HEK293 (cell line): ENCODE data around the gene EVI5L.

Experiments used
- GLI4 ChIP-seq: fragments of 450-650 bp; formaldehyde crosslinking; IDR thresholded peaks from 2 replicates; pipeline ENCODE4 v1.5.1; 2016; ENCODE audit warnings: missing biosample characterization, missing genetic modification characterization
- KLF7 ChIP-seq: fragments of 450-650 bp; formaldehyde crosslinking; IDR thresholded peaks from 2 replicates; pipeline ENCODE4 v1.5.1; 2016; ENCODE audit warnings: missing biosample characterization, missing genetic modification characterization, borderline replicate concordance
- OSR2 ChIP-seq: fragments of 450-650 bp; formaldehyde crosslinking; IDR thresholded peaks from 2 replicates; pipeline ENCODE4 v1.5.1; 2016; ENCODE audit warnings: missing biosample characterization, missing genetic modification characterization
- OVOL3 ChIP-seq: fragments of 450-650 bp; formaldehyde crosslinking; IDR thresholded peaks from 2 replicates; pipeline ENCODE4 v1.5.1; 2016; ENCODE audit warnings: missing biosample characterization, missing genetic modification characterization
- PRDM4 ChIP-seq: fragments of 450-650 bp; formaldehyde crosslinking; IDR thresholded peaks from 2 replicates; pipeline ENCODE4 v1.5.1; 2017; ENCODE audit warnings: missing biosample characterization, missing genetic modification characterization
- REPIN1 ChIP-seq: fragments of 450-650 bp; formaldehyde crosslinking; IDR thresholded peaks from 2 replicates; pipeline ENCODE4 v1.5.1; 2017; ENCODE audit warnings: missing biosample characterization, missing genetic modification characterization, low read depth
- SP7 ChIP-seq: fragments of 450-650 bp; formaldehyde crosslinking; IDR thresholded peaks from 2 replicates; pipeline ENCODE4 v1.5.1; 2016; ENCODE audit warnings: missing biosample characterization, missing genetic modification characterization
- ZBTB11 ChIP-seq: fragments of 450-650 bp; formaldehyde crosslinking; conservative IDR thresholded peaks from 2 replicates; pipeline ENCODE4 v1.5.1; 2016; ENCODE audit warnings: low read depth, missing biosample characterization, missing genetic modification characterization
- ZBTB49 ChIP-seq: fragments of 450-650 bp; formaldehyde crosslinking; IDR thresholded peaks from 2 replicates; pipeline ENCODE4 v1.5.1; 2016; ENCODE audit warnings: missing biosample characterization, missing genetic modification characterization, low read depth
- ZNF114 ChIP-seq: fragments of 450-650 bp; formaldehyde crosslinking; IDR thresholded peaks from 2 replicates; pipeline ENCODE4 v1.5.0; 2017; ENCODE audit warnings: missing biosample characterization, missing genetic modification characterization
- ZNF121 ChIP-seq: fragments of 450-650 bp; formaldehyde crosslinking; IDR thresholded peaks from 2 replicates; pipeline ENCODE4 v1.5.1; 2016; ENCODE audit warnings: missing biosample characterization, missing genetic modification characterization
- ZNF175 ChIP-seq: fragments of 450-650 bp; formaldehyde crosslinking; IDR thresholded peaks from 2 replicates; pipeline ENCODE4 v1.5.1; 2016; ENCODE audit warnings: missing biosample characterization, missing genetic modification characterization
- ZNF184 ChIP-seq: fragments of 450-650 bp; IDR thresholded peaks from 2 replicates; pipeline ENCODE4 v1.5.1; 2018; ENCODE audit warnings: missing biosample characterization, mild to moderate bottlenecking, missing genetic modification characterization
- ZNF214 ChIP-seq: fragments of 450-650 bp; formaldehyde crosslinking; IDR thresholded peaks from 2 replicates; pipeline ENCODE4 v1.5.1; 2017; ENCODE audit warnings: missing biosample characterization, mild to moderate bottlenecking, missing genetic modification characterization, borderline replicate concordance
- ZNF274 ChIP-seq, 2 experiments: fragments of 200-500 bp in 1 of 2; fragments of 450-650 bp in 1 of 2; sonication (Bioruptor generic) in 1 of 2; formaldehyde crosslinking in 1 of 2; IDR thresholded peaks; 2 replicates each; pipeline versions ENCODE4 v1.5.1 to v1.6.1; 2014 to 2016; ENCODE audit warnings: borderline replicate concordance in 1 of 2, inconsistent platforms in 1 of 2, low read length in 1 of 2, missing biosample characterization in 1 of 2, missing genetic modification characterization in 1 of 2
- ZNF354C ChIP-seq: fragments of 450-650 bp; formaldehyde crosslinking; IDR thresholded peaks from 2 replicates; pipeline ENCODE4 v1.5.1; 2016; ENCODE audit warnings: missing biosample characterization, missing genetic modification characterization, low read depth, borderline replicate concordance
- ZNF398 ChIP-seq: fragments of 450-650 bp; formaldehyde crosslinking; IDR thresholded peaks from 2 replicates; pipeline ENCODE4 v1.5.1; 2017; ENCODE audit warnings: missing biosample characterization, missing genetic modification characterization
- ZNF513 ChIP-seq: fragments of 450-650 bp; IDR thresholded peaks from 2 replicates; pipeline ENCODE4 v1.5.1; 2018; ENCODE audit warnings: missing biosample characterization, missing genetic modification characterization
- ZNF529 ChIP-seq: fragments of 450-650 bp; formaldehyde crosslinking; IDR thresholded peaks from 2 replicates; pipeline ENCODE4 v1.5.1; 2017; ENCODE audit warnings: missing genetic modification characterization, missing biosample characterization; ENCODE audit not compliant: insufficient replicate concordance
- ZNF530 ChIP-seq: fragments of 450-650 bp; formaldehyde crosslinking; IDR thresholded peaks from 2 replicates; pipeline ENCODE4 v1.5.1; 2016; ENCODE audit warnings: low read depth, missing biosample characterization, missing genetic modification characterization
- ZNF624 ChIP-seq: fragments of 450-650 bp; formaldehyde crosslinking; IDR thresholded peaks from 2 replicates; pipeline ENCODE4 v1.5.1; 2017; ENCODE audit warnings: missing biosample characterization, missing genetic modification characterization
- ZNF626 ChIP-seq: fragments of 450-650 bp; sonication (Bioruptor Pico); formaldehyde crosslinking; IDR thresholded peaks from 2 replicates; pipeline ENCODE4 v1.5.1; 2018; ENCODE audit warnings: missing biosample characterization, missing genetic modification characterization, inconsistent platforms
- ZNF658 ChIP-seq: fragments of 450-650 bp; formaldehyde crosslinking; IDR thresholded peaks from 2 replicates; pipeline ENCODE4; 2016; ENCODE audit warnings: missing biosample characterization, missing genetic modification characterization
- ZNF692 ChIP-seq: fragments of 450-650 bp; formaldehyde crosslinking; IDR thresholded peaks from 2 replicates; pipeline ENCODE4 v1.5.1; 2016; ENCODE audit warnings: missing biosample characterization, missing genetic modification characterization
- ZNF707 ChIP-seq: fragments of 450-650 bp; formaldehyde crosslinking; IDR thresholded peaks from 2 replicates; pipeline ENCODE4 v1.5.1; 2016; ENCODE audit warnings: missing biosample characterization, missing genetic modification characterization
- ZNF747 ChIP-seq: fragments of 450-650 bp; formaldehyde crosslinking; IDR thresholded peaks from 2 replicates; pipeline ENCODE4 v1.5.1; 2016; ENCODE audit warnings: missing biosample characterization, missing genetic modification characterization

The EVI5L gene

GRCh38 chr19:7888145-7888825, 58.3 kb downstream of the EVI5L start, which contains the start of gene LRRC8E (continued):
- no peak for TF ChIP-seq PRDM4 (tag by site-specific recombination)
- no peak for TF ChIP-seq ZNF529
- TF ChIP-seq ZNF707 = no peak
- TF ChIP-seq ZNF274 (IDR thresholded peaks at IDR 0.05; ENCODE audit: low read length) = no peak
- TF ChIP-seq ZNF274 (tag by site-specific recombination; IDR thresholded peaks at IDR 0.05; ENCODE audit: borderline replicate concordance) = no peak
- no peak for TF ChIP-seq ZBTB49 (tag by site-specific recombination)
- peak; percentile 73; the same call in 1 of the 2 replicates for TF ChIP-seq SP7 (tag by site-specific recombination)
- TF ChIP-seq KLF7 = no peak
- TF ChIP-seq REPIN1 = no peak
- no peak for TF ChIP-seq GLI4 (tag by site-specific recombination)
- TF ChIP-seq OVOL3 (tag by site-specific recombination) = no peak
- no peak for TF ChIP-seq ZNF530 (tag by site-specific recombination)
- TF ChIP-seq ZNF398 (tag by site-specific recombination) = no peak; the same call in 1 of the 2 replicates
- peak; percentile 81 for TF ChIP-seq ZNF692
- TF ChIP-seq ZNF121 (tag by site-specific recombination) = no peak
- no peak for TF ChIP-seq ZNF214 (tag by site-specific recombination)
- no peak for TF ChIP-seq ZNF747 (tag by site-specific recombination)
- TF ChIP-seq ZBTB11 = no peak
- no peak for TF ChIP-seq ZNF658 (tag by site-specific recombination)
- TF ChIP-seq OSR2 (tag by site-specific recombination) = no peak
- TF ChIP-seq ZNF624 (tag by site-specific recombination) = no peak
- no peak for TF ChIP-seq ZNF513
- no peak for TF ChIP-seq ZNF626 (tag by site-specific recombination)
- no peak for TF ChIP-seq ZNF184
- TF ChIP-seq ZNF175 (tag by site-specific recombination) = no peak
- TF ChIP-seq ZNF354C (tag by site-specific recombination) = no peak
- TF ChIP-seq ZNF114 = no peak
